Left cardiac atrium (tissue), 4 donors: ENCODE results near the gene DOK5. TPM values are rescaled to one million over a fixed set of nuclear protein-coding genes. Genes with fewer than 3 reads are reported as not detected.

ENCODE experiments used
- ATAC-seq, 2 donors: fragments of 200-7000 bp; cut with Tn5 transposase; one replicate each; pipeline ENCODE4 v1.9.1; 2020; ENCODE audit warnings: mild to moderate bottlenecking in 2 of 2, moderate library complexity in 2 of 2
- DNase-seq: peaks from one replicate; pipeline ENCODE4 v3.0.0-alpha.2; 2020
- intact Hi-C, 2 donors: fragments of 100-400 bp; cut with DNase I; formaldehyde crosslinking; loops; one replicate each; pipeline versions ENCODE4 v1.14.1 to v1.15.1; 2022 to 2023
- total RNA-seq, 2 donors: library from RNA; stranded (reverse); fragmentation: NEBNext Ultra II Directional; extraction: Animal tissue kit (Norgen Biotek cat#: 25700); gene quantifications; one replicate each; pipeline ENCODE4 v1.2.1, GENCODE V29; 2021
- donor health status: DM: no; HTN: yes; CAD: no.
- donor health status: DM: no; HTN: yes; CAD: no; lungs with severe emphysema.
- donor health status: DM: yes; HTN: yes; CAD: no.
- donor health status: Dilated cardiomyopathy.

Gene DOK5
- total RNA-seq, 2 donors from 2014 or later = 10.9 to 14.3 TPM

DNA sequence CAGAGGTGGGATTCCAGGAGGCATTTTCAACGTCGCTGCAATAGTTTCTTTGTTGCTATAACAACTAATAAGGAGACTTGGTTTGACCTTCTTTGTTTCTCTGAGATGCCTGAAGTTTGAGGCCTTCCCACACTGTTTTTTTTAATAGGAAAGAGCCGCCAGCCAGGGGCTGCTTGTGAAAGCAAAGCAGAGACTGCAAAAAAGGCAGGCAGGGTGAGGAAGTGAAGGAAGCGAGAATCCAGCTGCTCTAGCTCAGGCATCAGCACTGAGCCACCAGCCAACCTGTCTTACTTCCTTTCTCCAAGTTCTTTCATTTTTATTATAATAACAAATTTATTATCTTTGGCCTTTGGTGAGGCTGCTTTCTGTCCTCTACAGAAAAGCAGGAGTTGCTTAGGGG is 179.1 kb downstream of the DOK5 start:
- DNase-seq (no peak), ATAC-seq (peak in 1 of 2 donors; percentile 63)
- intact Hi-C loops = no loop called here

DNA sequence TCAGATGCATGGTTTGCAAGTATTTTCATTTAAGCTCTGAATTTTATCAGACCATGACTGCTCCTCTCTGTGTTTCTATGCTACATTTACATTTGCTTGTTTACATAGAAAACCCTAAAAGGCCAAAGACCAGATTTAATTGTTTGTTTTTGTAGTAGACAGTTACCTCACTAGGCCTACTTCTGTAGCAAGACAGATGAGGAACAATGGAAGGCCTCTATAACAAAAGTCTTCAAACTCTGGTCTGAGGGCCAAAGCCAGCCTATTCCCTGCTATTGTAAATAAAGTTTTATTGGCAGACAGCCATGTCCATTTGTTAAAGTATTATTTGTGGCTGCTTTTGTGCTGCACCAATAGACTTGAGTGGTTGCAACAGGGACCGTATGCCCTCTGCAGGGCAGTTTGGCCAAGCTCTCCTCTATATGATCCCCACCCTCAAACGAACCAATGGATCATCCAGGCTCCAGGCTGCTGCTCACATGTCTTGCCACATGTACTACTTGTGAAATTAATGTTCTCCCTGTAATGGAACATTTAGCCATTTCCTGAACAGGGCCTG is 182.0 kb downstream of the DOK5 start:
- no peak for DNase-seq
- intact Hi-C loops = no loop called here
- no peak for ATAC-seq

DNA sequence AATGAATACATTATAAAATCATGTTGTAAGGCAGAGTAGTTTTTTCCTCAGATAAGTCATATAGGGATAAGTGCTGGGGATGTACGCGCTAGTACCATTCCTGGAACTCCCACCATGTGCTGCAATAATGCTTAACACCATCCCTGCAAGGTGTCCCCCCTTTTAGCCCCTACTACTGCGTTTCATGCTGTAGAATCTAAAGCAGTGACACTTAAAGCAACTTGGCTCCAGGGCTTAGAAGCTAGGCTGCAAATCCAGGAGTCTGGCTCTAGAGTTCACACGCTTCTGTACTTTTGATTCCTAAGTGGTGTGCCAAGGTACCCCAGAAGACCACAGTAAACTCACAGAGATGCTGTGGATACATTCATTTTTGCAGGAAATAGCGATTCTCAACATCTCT is 183.1 kb downstream of the DOK5 start:
- no peak for ATAC-seq
- intact Hi-C loops = no loop called here

DNA sequence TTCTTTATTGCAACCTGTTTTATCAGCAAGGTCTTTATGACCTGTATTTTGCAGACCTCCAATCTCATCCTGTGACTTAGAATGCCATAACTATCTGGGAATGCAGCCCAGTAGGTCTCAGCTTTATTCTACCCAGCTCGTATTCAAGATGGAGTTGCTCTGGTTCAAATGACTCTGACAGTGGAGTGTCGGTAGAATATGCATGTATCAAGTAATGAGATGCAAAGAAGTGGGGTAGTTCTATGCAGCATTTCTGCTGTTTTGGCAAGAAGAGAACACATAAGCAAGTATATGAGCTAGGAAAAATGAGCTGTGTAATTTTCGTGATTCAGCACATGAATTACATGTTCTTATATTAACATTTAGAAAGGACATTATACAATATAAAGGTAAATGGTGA is 185.9 kb downstream of the DOK5 start:
- ATAC-seq (no peak), DNase-seq (no peak)
- intact Hi-C loops = no loop called here

More for the DNA sequence above, 183.1 kb downstream of the DOK5 start:
- DNase-seq = no peak

DNA sequence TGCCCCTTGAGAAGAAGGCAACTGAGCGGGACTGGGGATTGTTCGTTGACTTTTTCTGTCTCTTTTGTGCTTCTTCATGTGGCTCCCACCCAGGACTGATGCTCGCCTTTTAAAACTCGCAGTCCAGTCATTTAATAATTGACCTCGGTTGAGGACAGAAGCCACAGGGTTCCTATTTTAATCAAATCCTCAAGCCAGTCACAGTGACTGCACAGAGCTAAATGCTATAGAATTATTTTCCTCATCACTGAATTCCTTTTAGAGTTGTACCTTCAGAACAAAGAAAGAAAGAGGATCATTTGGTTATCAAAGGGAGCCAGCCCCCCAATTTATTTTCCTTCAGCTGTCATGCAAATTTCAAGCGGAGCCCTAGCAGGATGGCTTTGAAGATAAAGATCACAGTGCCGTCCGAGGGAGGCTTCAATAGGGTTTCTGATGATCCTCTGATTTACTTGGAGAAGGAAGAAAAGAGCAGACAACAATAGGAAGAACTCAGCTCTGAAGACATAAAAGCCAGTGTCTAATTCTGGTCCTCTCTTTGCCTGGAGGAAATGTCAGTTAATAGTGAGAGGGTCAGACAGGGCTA is 186.6 kb downstream of the DOK5 start:
- ATAC-seq = no peak
- intact Hi-C loops = no loop called here
- DNase-seq = no peak

DNA sequence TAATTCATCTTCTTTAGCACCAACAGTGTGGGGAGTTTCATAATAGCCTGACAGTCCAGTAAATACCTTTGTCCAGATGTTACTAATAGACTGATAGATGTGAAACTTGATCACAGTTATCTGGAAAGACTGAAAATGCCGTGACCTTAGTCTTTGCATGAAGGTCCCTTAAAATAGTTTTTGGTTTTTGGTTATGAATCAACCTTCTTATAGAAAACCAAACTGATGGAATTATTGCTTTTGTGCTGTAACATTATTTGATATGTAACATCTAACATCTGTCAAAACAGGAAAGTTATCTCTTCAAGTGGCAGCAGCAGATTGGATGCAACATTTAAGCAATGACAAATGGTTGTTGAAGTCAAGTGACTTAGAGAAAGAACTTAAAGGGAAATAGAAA is 190.4 kb downstream of the DOK5 start:
- ATAC-seq (no peak), DNase-seq (no peak)
- intact Hi-C loops = no loop called here

DNA sequence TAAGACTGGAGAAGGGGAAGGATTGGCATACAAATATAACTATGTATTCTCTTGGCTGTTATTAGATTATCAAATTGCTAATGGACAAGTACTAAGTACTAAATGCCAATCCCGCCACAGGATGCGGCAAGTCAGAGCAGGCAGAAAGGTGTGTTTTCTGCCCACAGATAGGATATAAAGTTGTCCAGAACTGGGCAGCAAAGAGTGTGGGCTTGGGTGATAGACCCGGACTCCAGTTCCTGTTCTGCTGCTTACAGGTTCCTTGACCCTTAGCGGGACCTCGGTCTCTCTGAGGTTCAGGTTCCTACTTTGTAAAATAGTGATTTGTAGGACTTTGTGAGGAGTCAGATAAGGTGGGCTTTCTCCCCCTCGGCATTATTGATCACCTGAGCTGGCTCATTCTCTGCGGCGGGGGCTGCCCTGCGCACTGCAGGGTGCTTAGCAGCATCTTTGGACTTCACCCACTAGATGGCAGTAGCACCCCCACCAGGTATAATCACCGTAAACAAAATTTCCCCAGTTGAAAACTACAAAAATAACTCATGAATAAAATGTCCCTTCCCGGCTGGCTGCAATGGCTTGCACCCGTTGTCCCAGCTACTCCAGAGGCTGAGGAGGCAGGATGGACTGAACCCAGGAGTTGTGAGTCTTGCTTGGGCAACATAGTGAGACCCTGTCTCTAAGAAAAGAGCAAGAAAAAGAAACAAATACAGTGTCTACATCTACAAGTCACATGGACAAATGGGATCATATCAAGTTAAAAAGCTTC is 193.1 kb downstream of the DOK5 start:
- no peak for DNase-seq
- intact Hi-C loops = no loop called here
- peak in 1 of 2 donors; percentile 69 for ATAC-seq

DNA sequence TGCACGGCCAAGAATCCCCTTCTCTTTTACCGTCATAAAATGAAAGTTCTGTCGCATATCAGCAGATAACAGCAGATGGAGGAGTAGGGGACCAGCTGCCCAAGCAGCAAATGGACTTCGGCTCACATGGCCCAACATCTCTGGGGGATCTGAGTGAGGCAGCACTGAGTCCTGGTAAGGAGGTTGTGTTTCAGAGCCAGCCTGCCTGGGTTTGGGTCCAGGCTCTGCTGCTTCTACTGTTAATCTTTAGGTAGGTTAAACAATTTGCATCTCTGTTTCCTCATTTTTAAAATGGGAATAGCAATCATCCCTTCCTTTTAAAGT is 193.6 kb downstream of the DOK5 start:
- ATAC-seq (no peak), DNase-seq (no peak)
- intact Hi-C loops = no loop called here

DNA sequence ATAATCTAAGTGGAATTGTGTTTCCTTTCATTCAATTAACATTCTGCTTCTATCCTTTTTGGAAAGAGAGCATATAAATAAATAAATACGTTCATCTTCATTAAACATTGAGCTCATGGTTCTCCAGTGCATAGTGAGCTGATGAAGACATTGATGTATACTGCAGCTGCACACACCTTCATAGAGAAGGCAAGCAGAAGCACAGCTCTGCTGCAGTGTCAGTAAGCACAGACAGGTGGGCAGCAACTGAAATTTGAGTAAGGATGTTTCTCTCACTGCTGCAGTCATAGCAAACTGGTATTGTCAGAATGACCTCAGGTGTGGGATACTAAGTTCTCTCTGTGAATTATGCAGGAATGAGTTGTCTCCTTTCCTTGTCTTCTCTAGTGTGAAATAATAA is 202.9 kb downstream of the DOK5 start:
- intact Hi-C loops = loop anchor here in 1 of 2 donors (10.0 kb wide), 1 partner anchor 1507 kb away; no protein-coding TSS in a partner anchor
- ATAC-seq (no peak), DNase-seq (no peak)

DNA sequence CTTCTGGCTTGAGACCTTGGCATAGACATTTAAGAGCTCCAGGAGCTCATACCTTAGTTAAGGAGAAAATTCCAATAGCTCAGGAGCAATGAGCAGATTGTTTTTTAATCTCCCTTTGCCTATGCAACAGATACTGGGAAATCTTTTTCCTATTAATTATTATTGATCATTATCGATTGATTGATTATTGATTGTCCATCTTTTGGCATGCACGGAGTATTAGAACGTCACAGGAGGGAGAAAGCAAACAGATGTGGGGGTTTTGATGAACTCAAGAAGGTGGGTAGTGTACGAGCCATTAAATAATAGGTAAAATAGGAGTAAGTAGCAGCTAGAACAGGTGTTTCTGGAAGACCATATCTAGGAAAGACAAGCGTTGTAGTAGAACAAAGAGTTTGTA is 205.0 kb downstream of the DOK5 start:
- intact Hi-C loops = no loop called here
- no peak for DNase-seq
- no peak for ATAC-seq

DNA sequence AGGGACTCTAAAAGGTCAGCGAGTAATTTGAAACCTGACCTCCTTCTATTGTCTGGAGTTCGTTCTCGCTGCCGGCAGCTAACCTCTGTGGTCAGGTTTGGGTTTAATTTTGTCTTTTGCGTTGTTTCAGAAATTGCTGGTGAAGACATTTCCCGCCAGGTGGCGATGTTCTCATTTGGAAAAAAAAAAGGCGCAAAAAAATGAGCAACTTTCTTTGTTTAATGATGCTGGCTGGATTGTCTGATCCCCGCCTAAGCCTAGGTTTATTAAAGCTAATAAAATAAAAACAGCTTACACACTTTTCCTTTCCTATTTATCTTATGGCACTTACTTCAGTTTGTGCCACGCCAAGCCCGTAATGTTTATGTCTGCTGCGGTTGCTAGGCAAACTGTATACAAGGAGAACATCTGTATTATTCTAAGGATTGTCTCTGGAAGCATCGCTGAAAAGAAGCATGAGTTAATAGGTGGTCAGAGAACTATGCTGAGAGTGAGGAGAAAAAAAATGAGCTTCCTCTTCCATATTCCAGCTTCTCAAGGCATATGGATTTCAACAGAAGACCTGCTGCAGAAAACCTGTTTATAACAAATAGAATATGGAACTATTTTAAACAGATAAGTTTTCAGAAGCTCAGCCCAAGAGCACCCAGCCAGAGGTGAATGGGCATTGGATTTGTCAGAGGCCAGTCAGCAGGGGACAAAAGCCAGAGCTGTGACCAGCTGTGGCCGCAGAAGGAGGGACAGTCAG is 205.7 kb downstream of the DOK5 start:
- intact Hi-C loops = no loop called here
- peak in 1 of 2 donors; percentile 38 for ATAC-seq
- DNase-seq = peak; percentile 30

DNA sequence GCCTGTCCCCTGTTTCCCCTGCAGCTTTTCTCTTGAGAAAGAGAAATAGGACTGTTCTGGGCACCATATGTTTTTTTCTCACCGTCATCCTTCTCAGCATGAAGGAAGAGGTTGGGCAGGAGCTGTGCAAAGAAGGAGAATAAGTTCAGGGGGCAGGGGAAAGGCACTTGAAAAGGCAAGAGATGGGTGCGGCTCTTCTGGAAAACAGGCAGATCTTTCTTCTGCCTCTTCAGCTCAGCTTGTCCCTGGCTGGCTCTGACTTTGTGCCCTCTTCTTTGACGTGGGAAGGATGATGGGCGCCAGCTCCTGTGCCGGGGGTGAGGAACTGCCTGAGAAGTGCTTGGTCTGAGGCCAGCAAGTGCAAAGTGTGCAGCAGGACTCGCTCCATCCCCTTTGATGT is 206.5 kb downstream of the DOK5 start:
- DNase-seq = no peak
- intact Hi-C loops = no loop called here
- no peak for ATAC-seq

DNA sequence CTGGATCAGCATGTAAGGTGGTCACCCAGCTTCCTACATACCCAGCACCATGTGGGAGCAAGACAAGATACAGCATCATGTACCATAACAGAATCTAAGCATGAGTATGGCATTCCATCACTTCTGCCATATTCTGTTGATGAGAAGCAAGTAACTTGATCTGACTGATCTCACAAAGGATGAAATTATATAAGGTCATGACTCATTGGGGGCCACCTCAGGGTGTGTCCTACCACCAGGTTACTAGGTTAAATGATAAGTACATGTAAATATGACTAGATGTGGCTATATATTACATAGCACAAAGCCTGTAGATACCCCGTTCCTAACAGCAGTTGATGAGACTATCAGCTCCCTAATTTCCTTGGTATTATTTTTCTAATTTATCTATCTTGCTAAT is 213.1 kb downstream of the DOK5 start:
- no peak for ATAC-seq
- intact Hi-C loops = no loop called here
- DNase-seq = no peak

DNA sequence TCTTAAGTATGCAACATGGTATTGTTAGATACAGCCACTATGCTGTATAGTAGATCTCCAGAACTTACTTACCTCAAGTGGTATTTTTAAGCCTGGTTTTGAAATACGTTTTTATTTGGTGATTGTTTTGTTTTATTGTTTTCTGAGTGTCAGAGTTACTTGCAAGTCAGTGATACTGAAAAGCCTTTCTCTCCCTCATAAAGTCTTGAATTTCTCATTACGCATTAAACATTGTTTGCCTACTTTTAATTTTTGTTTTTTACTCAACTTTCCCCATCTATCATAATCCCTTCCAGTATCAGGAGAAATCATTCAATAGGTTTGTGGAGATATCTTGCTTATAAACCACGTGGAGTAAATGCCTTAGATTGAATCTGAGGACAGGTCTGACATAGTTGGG is 214.9 kb downstream of the DOK5 start:
- intact Hi-C loops = no loop called here
- DNase-seq (no peak), ATAC-seq (no peak)

DNA sequence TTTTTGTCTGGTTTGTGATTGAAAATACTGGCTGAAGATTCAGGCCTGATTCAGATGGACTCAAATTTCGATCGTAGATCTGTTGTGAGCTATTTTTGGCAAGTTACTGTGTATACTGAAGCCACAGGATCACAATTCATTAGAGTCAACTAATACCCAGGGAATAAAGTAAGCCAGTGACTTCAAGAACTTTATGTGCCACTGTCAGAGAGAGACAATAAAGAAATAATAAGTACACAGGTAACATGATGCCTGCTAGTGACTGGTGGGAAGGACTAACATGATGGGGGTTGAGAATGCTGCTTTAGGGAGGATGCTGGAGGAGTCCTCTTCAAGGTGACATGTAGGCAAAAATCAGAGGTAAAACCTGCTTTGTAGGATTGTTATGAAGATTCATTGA is 215.9 kb downstream of the DOK5 start:
- intact Hi-C loops = no loop called here
- no peak for DNase-seq
- ATAC-seq = no peak

DNA sequence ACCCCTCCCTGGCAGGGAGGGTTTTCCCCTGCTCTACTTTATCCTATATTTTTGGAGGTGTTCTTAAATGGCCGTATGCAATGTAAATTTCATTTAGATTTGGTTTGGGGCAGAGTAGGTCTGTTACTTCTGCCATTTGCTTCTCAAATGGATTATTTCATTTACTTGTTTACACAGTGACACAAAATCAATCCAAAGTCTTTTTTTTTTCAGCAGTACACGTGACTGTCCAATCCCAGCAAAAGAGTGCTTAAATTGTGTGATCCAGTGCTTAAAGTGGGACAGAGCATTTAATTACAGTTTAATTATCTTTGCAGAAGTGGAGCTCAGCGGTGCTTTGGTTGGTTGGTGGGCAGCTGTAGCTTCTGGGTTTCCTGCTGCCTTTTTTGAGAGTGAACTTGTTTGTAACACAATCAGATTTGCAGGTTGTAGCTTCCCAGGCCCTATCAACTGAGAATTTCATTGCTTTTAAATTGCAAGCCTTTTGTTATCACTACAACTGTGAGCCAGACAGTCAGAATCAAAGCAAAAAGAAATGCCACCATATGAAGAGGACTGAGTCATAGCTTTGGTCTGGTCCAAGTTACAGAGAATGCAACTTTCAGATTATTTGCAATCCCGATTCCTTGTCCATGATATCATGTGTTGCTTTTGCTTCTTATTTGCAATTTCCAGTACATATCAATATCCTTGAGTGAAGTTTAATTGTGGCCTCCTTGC is 216.9 kb downstream of the DOK5 start:
- ATAC-seq (no peak), DNase-seq (no peak)
- intact Hi-C loops = no loop called here

DNA sequence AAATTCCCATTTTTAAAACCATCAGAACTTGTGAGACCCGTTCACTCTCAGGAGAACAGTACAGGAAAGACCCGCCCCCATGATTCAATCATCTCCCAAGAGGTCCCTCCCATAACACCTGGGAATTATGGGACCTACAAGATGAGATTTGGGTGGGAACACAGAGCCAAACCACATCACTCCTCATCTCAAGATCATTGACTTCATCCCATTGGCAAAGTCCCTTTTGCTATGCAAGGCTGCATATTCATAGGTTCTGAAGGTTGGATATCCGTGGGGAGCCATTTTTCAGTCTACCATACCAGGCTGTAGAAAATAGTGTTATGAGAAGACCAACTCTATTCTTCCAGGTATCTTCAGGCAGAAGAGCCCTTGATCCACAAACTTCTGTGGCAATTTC is 219.1 kb downstream of the DOK5 start:
- ATAC-seq (no peak), DNase-seq (no peak)
- intact Hi-C loops = no loop called here

DNA sequence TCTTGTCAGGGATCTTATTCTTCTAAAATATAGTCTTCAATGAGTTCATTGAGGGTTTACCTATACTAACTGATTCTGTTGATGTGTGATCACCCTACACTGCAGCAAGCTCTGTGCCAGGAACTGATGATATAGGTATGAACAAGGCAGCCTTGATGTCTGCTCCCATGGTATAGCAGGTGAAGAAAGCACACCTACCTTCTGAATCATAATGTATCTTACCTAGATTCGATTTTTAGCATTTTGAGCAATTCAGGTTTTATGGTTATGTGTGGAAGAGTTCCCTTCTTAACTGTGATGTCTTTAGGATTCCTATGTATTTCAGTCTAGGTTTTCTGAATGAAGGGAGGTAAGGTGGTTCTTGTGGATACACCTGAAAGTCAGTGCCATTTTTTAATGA is 223.0 kb downstream of the DOK5 start:
- ATAC-seq (no peak), DNase-seq (no peak)
- intact Hi-C loops = no loop called here
